CD1c-positive myeloid dendritic cell (primary cell): Measurements from ENCODE around the gene MFSD2A.
"Not testable (repeated sequence)": the region's sequence is repeated elsewhere in the genome, so short reads cannot be mapped to it uniquely, and the experiment has no call there.

Experiments used
- DNase-seq: peaks from one replicate; pipeline ENCODE4 v3.0.0-alpha.2; 2016; ENCODE audit errors: extremely low spot score

MFSD2A gene

GRCh38 chr1:39940980-39941871 is 13.7 kb upstream of the MFSD2A start:
- no peak for DNase-seq

- DNase-seq, result no peak
These were observed 11.3 kb upstream of the MFSD2A start for GRCh38 chr1:39943471-39944290.

GRCh38 chr1:39944410-39945112 is 10.4 kb upstream of the MFSD2A start:
- no peak for DNase-seq

- DNase-seq, result no peak
These were observed 8.7 kb upstream of the MFSD2A start for GRCh38 chr1:39946216-39946615.

- DNase-seq, result no peak
These were observed 7.7 kb upstream of the MFSD2A start for GRCh38 chr1:39947260-39947659.

- DNase-seq, result no peak
These were observed 5.1 kb upstream of the MFSD2A start for GRCh38 chr1:39949891-39950290.

GRCh38 chr1:39951926-39952325 is 3.0 kb upstream of the MFSD2A start:
- no peak for DNase-seq

GRCh38 chr1:39952359-39953110 is 2.4 kb upstream of the MFSD2A start:
- no peak for DNase-seq

- peak; percentile 39 for DNase-seq
These were observed 548 bp upstream of the MFSD2A start for GRCh38 chr1:39954324-39954869.

GRCh38 chr1:39955547-39956539 is 898 bp downstream of the MFSD2A start:
- DNase-seq, result peak; percentile 83

- DNase-seq, result no peak
These were observed 2.5 kb downstream of the MFSD2A start for GRCh38 chr1:39957299-39958015.

GRCh38 chr1:39958403-39959200 is 3.7 kb downstream of the MFSD2A start:
- no peak for DNase-seq

GRCh38 chr1:39959651-39960333 is 4.8 kb downstream of the MFSD2A start:
- DNase-seq, result no peak

- peak; percentile 62 for DNase-seq
These were observed 5.5 kb downstream of the MFSD2A start for GRCh38 chr1:39960431-39960958.

- DNase-seq, result no peak
These were observed 7.5 kb downstream of the MFSD2A start for GRCh38 chr1:39962450-39962825.

GRCh38 chr1:39962964-39963363 is 8.0 kb downstream of the MFSD2A start:
- DNase-seq, result not testable (repeated sequence)

- no peak for DNase-seq
These were observed 9.6 kb downstream of the MFSD2A start for GRCh38 chr1:39964552-39964951.

- DNase-seq, result peak; percentile 41
These were observed 10.1 kb downstream of the MFSD2A start for GRCh38 chr1:39965044-39965443.
